HG02642 (cell line): ENCODE measurements around the gene PRR5L.

ENCODE experiments used
- ATAC-seq: cut with Tn5 transposase; IDR thresholded peaks from one replicate; pipeline ENCODE4 v1.9.1; 2021; ENCODE audit warnings: mild to moderate bottlenecking; ENCODE audit not compliant: unreplicated experiment, poor library complexity

Gene PRR5L

DNA sequence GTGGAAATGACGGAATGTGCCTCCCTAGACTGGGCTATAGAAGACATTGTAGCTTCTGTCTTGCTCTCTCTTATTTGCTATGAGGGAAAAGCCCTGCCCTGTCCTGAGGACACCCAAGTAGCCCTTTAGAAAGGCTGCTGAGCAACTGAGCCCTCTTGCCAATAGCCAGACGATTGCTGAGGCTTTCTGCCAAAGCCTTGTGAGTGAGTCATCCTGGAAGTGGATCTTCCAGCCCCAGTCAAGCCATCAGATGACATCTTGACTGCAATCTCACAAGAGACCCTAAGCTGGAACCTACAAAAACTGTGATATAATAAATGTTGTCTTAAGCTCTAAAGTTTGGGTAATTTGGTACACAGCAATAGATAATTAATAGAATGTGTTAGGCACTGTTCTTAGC is 217.9 kb downstream of the PRR5L start:
- ATAC-seq = no peak
